ENCODE data around the gene WWC2.
"Not testable (repeated sequence)": the region's sequence is repeated elsewhere in the genome, so short reads cannot be mapped to it uniquely, and the experiment has no call there.

The WWC2 gene

DNA sequence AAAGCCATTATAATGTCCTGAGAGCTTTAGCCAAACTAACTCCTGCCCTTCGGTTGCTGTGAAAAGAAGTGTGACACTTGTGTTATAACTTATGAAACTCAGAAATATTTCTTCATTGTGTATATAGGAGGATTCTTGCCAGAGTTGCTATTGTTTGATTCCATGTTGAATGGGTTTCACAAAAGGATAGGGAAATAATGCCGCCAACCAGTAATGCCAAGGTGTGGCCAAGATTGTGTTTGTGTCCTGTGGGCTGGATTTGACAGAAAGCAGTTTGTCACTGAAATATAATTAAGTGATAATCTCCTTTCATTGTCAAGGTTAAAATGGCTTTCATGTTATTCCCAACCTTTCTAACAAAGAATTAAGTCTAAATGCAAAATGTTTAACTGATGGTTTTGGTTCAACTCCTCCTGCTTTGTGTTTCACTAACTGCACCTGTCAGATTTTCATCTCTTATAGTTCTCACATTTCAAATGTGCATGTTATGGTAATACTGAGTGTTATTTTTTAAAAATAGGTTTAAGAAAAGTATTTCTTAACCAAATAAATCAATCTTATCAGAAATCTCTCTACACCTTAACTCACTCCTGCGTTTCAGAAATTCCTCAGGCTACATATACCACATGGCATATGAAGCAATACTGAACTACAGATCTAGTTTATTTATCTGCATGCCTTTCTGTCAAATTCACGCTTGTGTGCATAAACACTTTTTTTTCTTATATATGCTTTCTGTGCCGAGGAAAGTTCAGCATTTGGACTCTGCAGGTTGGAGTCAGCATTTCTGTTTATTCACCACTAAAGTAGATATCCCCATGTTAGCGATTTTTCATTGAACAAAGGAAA lies 221.4 kb downstream of the WWC2 start, which contains the start of gene CLDN22:
CLDN22 (minus strand) TSS at position 66 of the 849 bp plus-strand sequence; CDS start at position 8, 58 bp downstream.
- Histone ChIP-seq H3K27me3 (no peaks in the 10 kb centered on the region), H3K36me3 (peaks cover 10 to 22% (median 12%) of the 10 kb centered on the region in 3 donors), H3K4me3 (no peak within 1 kb of the TSS), H3K4me1 (no peaks in the 10 kb centered on the region), H3K27ac (no peak within 1 kb of the TSS), H3K9me3 (no peaks in the 10 kb centered on the region)
- TF ChIP-seq CTCF (IDR thresholded peaks at IDR 0.05), result no peak
- intact Hi-C loops (cut with DNase I; ENCODE audit: low total_unique reads), result no loop called here
- DNase-seq, result no peak

DNA sequence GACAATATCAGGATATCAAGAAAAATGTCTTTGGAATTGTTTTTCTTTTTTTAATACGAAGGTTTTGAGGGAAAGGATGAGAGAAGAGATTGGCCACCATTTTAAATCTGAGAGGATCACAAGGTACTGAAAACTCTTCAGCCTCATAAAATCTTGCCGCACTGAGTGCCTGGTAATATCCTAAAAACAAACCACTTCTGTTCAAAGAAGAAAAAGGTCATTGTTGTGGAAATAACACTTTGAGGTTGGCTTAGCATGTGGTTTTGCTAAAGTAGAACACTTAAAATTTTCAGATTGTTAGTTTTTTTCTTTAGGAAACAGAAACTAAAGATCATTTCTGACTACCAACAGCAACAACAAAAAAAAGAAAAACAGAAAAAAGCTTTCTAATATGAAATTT lies 222.0 kb downstream of the WWC2 start:
- intact Hi-C loops (cut with DNase I; ENCODE audit: low total_unique reads), result no loop called here
- peaks cover 4 to 15% (median 7%) of the 10 kb centered on the region in 3 donors for H3K36me3 ChIP-seq
- no peaks in the 10 kb centered on the region for H3K9me3 ChIP-seq
- H3K27me3 ChIP-seq, result no peaks in the 10 kb centered on the region
- H3K4me1 ChIP-seq, result no peaks in the 10 kb centered on the region
- DNase-seq, result no peak
- TF ChIP-seq CTCF (IDR thresholded peaks at IDR 0.05), result no peak
- H3K27ac ChIP-seq, result no peak overlapping the region
- H3K4me3 ChIP-seq, result no peak overlapping the region

DNA sequence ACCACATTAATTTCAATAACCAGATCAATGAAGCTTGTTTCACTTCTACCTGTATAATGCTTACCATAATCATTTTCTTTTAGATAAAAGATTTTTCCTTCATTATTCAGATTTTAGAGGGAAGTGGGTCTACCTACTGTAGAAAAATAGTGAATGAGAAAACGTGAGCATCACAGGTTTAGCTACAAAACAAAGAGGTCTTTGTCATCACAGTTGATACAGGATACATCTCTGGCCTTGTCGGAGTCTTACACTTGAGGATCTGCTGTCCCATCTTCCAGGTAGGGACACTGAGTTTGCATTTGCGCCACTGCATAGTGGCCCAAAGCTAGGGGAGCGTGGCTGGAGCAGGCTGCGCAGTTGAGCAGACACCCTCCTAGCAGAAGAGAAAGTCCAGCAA lies 222.5 kb downstream of the WWC2 start:
- intact Hi-C loops (cut with DNase I; ENCODE audit: low total_unique reads), result no loop called here
- peaks cover 4 to 11% (median 5%) of the 10 kb centered on the region in 3 donors for H3K36me3 ChIP-seq
- H3K27ac ChIP-seq, result no peak overlapping the region
- H3K9me3 ChIP-seq, result no peaks in the 10 kb centered on the region
- no peak for TF ChIP-seq CTCF (IDR thresholded peaks at IDR 0.05)
- H3K4me3 ChIP-seq, result no peak overlapping the region
- DNase-seq, result no peak
- no peaks in the 10 kb centered on the region for H3K27me3 ChIP-seq
- no peaks in the 10 kb centered on the region for H3K4me1 ChIP-seq

GRCh38 chr4:183322326-183322725 lies 223.3 kb downstream of the WWC2 start, which contains the start of gene CLDN24:
CLDN24 (minus strand) TSS chr4:183322426; CDS start chr4:183322426, 0 bp downstream.
- Histone ChIP-seq H3K36me3 (peaks cover 4 to 9% (median 5%) of the 10 kb centered on the region in 3 donors), H3K27me3 (no peaks in the 10 kb centered on the region), H3K4me3 (no peak within 1 kb of the TSS), H3K27ac (no peak within 1 kb of the TSS), H3K4me1 (no peaks in the 10 kb centered on the region), H3K9me3 (no peaks in the 10 kb centered on the region)
- DNase-seq, result no peak
- intact Hi-C loops (cut with DNase I; ENCODE audit: low total_unique reads), result no loop called here
- TF ChIP-seq CTCF (IDR thresholded peaks at IDR 0.05), result no peak

DNA sequence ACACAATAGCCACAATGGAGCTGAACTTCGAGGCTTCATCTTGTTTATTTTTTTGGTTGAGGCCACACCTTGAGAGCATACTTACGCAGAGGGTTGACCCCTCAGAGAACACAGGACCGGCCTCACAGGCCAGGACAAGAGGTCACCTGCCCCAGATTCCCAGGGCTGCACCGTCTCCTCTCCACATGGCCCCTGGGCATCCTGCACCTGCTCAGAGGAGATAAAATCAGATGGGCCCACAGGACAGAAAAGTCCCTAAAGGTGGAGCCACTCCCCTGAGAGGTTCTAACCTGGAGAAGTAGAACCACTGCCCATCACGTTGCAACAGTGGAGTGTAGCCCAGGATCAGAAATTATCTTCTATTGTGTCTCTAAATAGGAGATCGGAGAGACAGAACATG lies 224.2 kb downstream of the WWC2 start:
- intact Hi-C loops (cut with DNase I; ENCODE audit: low total_unique reads), result no loop called here
- no peaks in the 10 kb centered on the region for H3K27me3 ChIP-seq
- no peak for TF ChIP-seq CTCF (IDR thresholded peaks at IDR 0.05)
- H3K9me3 ChIP-seq, result no peaks in the 10 kb centered on the region
- DNase-seq, result no peak
- peaks cover 4 to 8% (median 5%) of the 10 kb centered on the region in 3 donors for H3K36me3 ChIP-seq
- no peak overlapping the region for H3K4me3 ChIP-seq
- no peak overlapping the region for H3K27ac ChIP-seq
- no peaks in the 10 kb centered on the region for H3K4me1 ChIP-seq

DNA sequence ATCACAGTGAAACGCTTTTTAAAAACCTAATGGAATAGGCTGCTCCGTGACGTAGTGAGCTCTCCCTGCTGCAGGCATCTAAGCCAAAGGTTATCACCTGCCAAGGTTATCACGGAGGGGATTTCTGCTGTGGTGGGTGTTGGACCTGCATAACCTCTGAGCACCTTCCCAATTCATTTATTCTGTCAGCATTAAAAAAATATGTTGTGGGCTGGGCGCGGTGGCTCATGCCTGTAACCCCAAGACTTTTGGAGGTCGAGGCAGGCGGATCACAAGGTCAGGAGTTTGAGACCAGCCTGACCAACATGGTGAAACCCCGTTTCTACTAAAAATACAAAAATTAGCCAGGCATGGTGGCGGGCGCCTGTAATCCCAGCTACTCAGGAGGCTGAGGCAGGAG lies 225.0 kb downstream of the WWC2 start:
- H3K36me3 ChIP-seq; intact Hi-C loops (cut with DNase I; ENCODE audit: low total_unique reads); H3K4me3 ChIP-seq; DNase-seq; H3K4me1 ChIP-seq; H3K27ac ChIP-seq; H3K27me3 ChIP-seq; H3K9me3 ChIP-seq: not testable (repeated sequence)
